GM12874 (cell line): ENCODE data around the gene ANKRD42.

Experiments used
- CTCF ChIP-seq: IDR thresholded peaks from 2 replicates; pipeline ENCODE4 v1.5.1; 2011; ENCODE audit warnings: low read depth, mild to moderate bottlenecking, control low read depth, low read length, moderate library complexity; ENCODE audit not compliant: insufficient read depth

Gene ANKRD42

GRCh38 chr11:83161610-83162199 lies 31.8 kb upstream of the ANKRD42 start:
- TF ChIP-seq CTCF: no peak

GRCh38 chr11:83162377-83162776 lies 31.1 kb upstream of the ANKRD42 start:
- no peak for TF ChIP-seq CTCF

GRCh38 chr11:83166193-83166866 lies 27.2 kb upstream of the ANKRD42 start:
- no peak for TF ChIP-seq CTCF

- no peak for TF ChIP-seq CTCF
Observed at GRCh38 chr11:83168756-83169155, 24.8 kb upstream of the ANKRD42 start.

GRCh38 chr11:83170865-83171264 lies 22.6 kb upstream of the ANKRD42 start:
- no peak for TF ChIP-seq CTCF

- TF ChIP-seq CTCF: no peak
Observed at GRCh38 chr11:83172551-83172950, 21.0 kb upstream of the ANKRD42 start.

GRCh38 chr11:83174008-83174407 lies 19.5 kb upstream of the ANKRD42 start:
- TF ChIP-seq CTCF: no peak
